DOHH2 (cell line): ENCODE measurements around the gene SCO1.

Experiments used
- H3F3A ChIP-seq: fragments of 200-600 bp; sonication (generic), shearing (Covaris generic); 2 replicates; pipeline ENCODE4 v1.6.0; 2016; ENCODE audit warnings: antibody characterized with exemption, mild to moderate bottlenecking; ENCODE audit not compliant: control insufficient read depth, insufficient read depth
- H3K27ac ChIP-seq: fragments of 200-600 bp; sonication (generic); 2 replicates; pipeline ENCODE4 v1.5.1; 2014; ENCODE audit warnings: low read depth, mild to moderate bottlenecking, low read length, moderate library complexity
- H3K27me3 ChIP-seq: fragments of 200-600 bp; sonication (generic); 2 replicates; pipeline ENCODE4 v1.6.1; 2014; ENCODE audit warnings: mild to moderate bottlenecking, low read length, mixed read lengths; ENCODE audit not compliant: control insufficient read depth
- H3K36me3 ChIP-seq: fragments of 200-600 bp; sonication (generic); 2 replicates; pipeline ENCODE4 v1.6.1; 2014; ENCODE audit warnings: mild to moderate bottlenecking, low read length, moderate library complexity, mixed read lengths; ENCODE audit not compliant: control insufficient read depth
- H3K4me1 ChIP-seq: fragments of 200-600 bp; sonication (generic); 2 replicates; pipeline ENCODE4 v1.6.1; 2014; ENCODE audit warnings: mild to moderate bottlenecking, low read length, mixed read lengths; ENCODE audit not compliant: control insufficient read depth
- H3K4me2 ChIP-seq: fragments of 200-600 bp; sonication (generic); 2 replicates; pipeline ENCODE4 v1.6.0; 2014; ENCODE audit warnings: mild to moderate bottlenecking, low read length, moderate library complexity
- H3K4me3 ChIP-seq: fragments of 200-600 bp; sonication (generic); 2 replicates; pipeline ENCODE4 v1.5.1; 2014; ENCODE audit warnings: mild to moderate bottlenecking, low read length, mixed read lengths
- H3K79me2 ChIP-seq: fragments of 200-600 bp; sonication (generic); 2 replicates; pipeline ENCODE4 v1.6.1; 2014; ENCODE audit warnings: mild to moderate bottlenecking, low read length, mixed read lengths; ENCODE audit not compliant: control insufficient read depth
- H3K9me2 ChIP-seq: fragments of 200-600 bp; sonication (generic); replicated peaks from 2 replicates; pipeline ENCODE4 v1.6.1; 2014; ENCODE audit warnings: mild to moderate bottlenecking, low read length, mixed read lengths; ENCODE audit not compliant: control insufficient read depth
- H3K9me3 ChIP-seq: fragments of 200-600 bp; sonication (generic); 2 replicates; pipeline ENCODE4 v1.6.1; 2014; ENCODE audit warnings: antibody characterized with exemption, low read length, mixed read lengths; ENCODE audit not compliant: control insufficient read depth, insufficient read depth
- H4K20me1 ChIP-seq: fragments of 200-600 bp; sonication (generic); 2 replicates; pipeline ENCODE4 v1.6.0; 2014; ENCODE audit warnings: low read depth, mild to moderate bottlenecking, antibody characterized with exemption, low read length, moderate library complexity; ENCODE audit not compliant: control insufficient read depth, insufficient read depth
- EZH2phosphoT487 ChIP-seq: fragments of 200-600 bp; sonication (generic); IDR thresholded peaks from 2 replicates; pipeline ENCODE4 v1.6.1; 2017; ENCODE audit warnings: borderline replicate concordance, mild to moderate bottlenecking, antibody characterized with exemption, low read length, moderate library complexity, mixed read lengths
- TF ChIP-seq, protein P1 (sequence below): fragments of 200-600 bp; sonication (generic); IDR thresholded peaks from one replicate; pipeline ENCODE4 v1.5.1; 2014; ENCODE audit warnings: antibody characterized with exemption, mild to moderate bottlenecking, low read depth, low read length; ENCODE audit not compliant: poor library complexity, severe bottlenecking

Gene SCO1

DNA sequence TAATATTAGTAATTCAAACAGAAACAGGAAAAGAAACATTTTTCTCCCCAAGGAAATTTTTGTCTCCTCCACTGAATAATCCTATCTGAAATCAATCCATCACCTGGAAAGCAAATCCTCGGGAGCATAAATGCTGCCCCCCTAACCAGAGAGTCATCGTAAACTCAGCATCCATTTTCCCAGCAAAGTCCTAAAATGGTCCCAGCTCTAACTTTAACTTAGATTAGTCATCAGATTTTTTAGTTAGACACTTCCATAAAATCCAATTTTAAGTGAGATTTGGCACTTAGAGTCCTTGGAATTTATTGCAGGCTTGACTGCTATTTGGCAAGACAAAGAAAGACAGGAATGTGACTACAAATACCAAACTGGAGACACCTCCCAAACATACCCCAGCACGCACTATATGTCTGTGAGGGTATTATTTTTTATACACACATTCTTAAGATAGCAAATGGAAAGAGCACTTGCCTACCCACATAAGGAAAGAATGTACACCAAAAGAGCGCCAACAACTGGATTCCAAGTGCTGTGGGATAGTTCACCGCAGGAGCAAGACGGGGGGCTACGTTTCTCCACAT, 15.4 kb downstream of the SCO1 start:
- no peaks in the 10 kb centered on the region for H3K9me3 ChIP-seq
- no peaks in the 10 kb centered on the region for H3K27me3 ChIP-seq
- no peak overlapping the region for H3K4me3 ChIP-seq
- H4K20me1 ChIP-seq = no peaks in the 10 kb centered on the region; the same call in 1 of the 2 replicates
- H3K79me2 ChIP-seq = peaks cover 13% of the 10 kb centered on the region
- TF ChIP-seq, protein P1, sequence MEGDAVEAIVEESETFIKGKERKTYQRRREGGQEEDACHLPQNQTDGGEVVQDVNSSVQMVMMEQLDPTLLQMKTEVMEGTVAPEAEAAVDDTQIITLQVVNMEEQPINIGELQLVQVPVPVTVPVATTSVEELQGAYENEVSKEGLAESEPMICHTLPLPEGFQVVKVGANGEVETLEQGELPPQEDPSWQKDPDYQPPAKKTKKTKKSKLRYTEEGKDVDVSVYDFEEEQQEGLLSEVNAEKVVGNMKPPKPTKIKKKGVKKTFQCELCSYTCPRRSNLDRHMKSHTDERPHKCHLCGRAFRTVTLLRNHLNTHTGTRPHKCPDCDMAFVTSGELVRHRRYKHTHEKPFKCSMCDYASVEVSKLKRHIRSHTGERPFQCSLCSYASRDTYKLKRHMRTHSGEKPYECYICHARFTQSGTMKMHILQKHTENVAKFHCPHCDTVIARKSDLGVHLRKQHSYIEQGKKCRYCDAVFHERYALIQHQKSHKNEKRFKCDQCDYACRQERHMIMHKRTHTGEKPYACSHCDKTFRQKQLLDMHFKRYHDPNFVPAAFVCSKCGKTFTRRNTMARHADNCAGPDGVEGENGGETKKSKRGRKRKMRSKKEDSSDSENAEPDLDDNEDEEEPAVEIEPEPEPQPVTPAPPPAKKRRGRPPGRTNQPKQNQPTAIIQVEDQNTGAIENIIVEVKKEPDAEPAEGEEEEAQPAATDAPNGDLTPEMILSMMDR = no peak
- no peak for TF ChIP-seq EZH2phosphoT487
- no peaks in the 10 kb centered on the region for H3K9me2 ChIP-seq
- peaks cover 3% of the 10 kb centered on the region; the same call in 1 of the 2 replicates for H3F3A ChIP-seq
- no peak overlapping the region for H3K27ac ChIP-seq
- H3K4me2 ChIP-seq = no peak overlapping the region
- H3K36me3 ChIP-seq = peaks cover 85% of the 10 kb centered on the region
- H3K4me1 ChIP-seq = no peaks in the 10 kb centered on the region

DNA sequence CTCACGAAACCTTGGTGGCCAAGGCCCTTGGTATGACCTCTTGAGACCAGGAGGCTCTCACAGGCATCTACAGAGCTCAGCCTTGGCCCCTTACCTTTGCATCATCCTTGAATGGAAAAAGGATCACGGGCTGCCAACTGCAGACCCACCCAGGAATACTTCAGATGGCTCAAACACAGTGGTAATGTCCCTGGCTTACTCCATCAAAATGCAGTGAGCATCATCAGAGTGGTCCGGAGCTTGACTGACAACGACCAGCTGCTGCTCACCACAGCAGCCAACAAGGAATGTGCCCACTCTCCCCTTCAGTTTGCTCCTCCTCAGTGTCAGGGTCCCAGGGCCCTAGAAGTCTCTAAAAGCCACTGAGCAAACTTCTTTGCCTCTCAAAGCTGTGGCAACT, 22.6 kb downstream of the SCO1 start:
- Histone ChIP-seq H3K9me3 (no peaks in the 10 kb centered on the region), H3K27ac (no peak overlapping the region), H3K9me2 (no peaks in the 10 kb centered on the region), H3K79me2 (no peaks in the 10 kb centered on the region), H3K4me3 (no peak overlapping the region), H3K27me3 (no peaks in the 10 kb centered on the region), H3K4me2 (no peak overlapping the region), H3F3A (no peaks in the 10 kb centered on the region), H3K4me1 (no peaks in the 10 kb centered on the region), H4K20me1 (no peaks in the 10 kb centered on the region), H3K36me3 (peaks cover 42% of the 10 kb centered on the region)
- no peak for TF ChIP-seq EZH2phosphoT487
- TF ChIP-seq, protein P1 = no peak

DNA sequence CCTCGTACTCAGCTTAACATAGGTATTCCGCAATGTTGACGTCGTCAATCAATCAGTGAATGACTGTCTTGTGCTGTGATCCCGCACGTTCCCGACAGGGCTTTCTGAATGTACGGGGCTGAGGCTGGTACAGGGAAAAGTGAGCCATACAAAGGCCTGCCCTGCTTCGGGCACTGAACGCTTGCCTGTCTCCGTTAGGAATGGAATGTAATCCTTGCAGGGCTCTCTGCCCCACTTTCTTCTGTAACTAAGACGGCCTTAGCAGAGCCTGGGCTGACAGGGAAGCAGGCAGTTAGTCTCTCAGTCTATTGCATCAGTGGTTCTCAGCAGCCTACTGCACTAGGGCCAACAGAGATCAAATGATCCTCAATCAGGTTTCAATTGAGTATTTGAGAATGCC, 24.0 kb downstream of the SCO1 start:
- no peaks in the 10 kb centered on the region for H3F3A ChIP-seq
- H3K9me3 ChIP-seq = no peaks in the 10 kb centered on the region
- H3K36me3 ChIP-seq = peaks cover 31% of the 10 kb centered on the region
- no peak overlapping the region for H3K4me3 ChIP-seq
- H3K4me1 ChIP-seq = no peaks in the 10 kb centered on the region
- H3K9me2 ChIP-seq = no peaks in the 10 kb centered on the region
- no peak overlapping the region for H3K4me2 ChIP-seq
- H3K27me3 ChIP-seq = no peaks in the 10 kb centered on the region
- H3K79me2 ChIP-seq = no peaks in the 10 kb centered on the region
- no peak overlapping the region for H3K27ac ChIP-seq
- TF ChIP-seq, protein P1 = no peak
- no peak for TF ChIP-seq EZH2phosphoT487
- H4K20me1 ChIP-seq = no peaks in the 10 kb centered on the region
